GM19468 (cell line): ENCODE data around the gene DNAH6.
A peak's percentile ranks its signal among the peaks of the same experiment; 100 is the strongest.
"Not testable (repeated sequence)": the region's sequence is repeated elsewhere in the genome, so short reads cannot be mapped to it uniquely, and the experiment has no call there.

Source experiments
- ATAC-seq: cut with Tn5 transposase; IDR thresholded peaks from one replicate; pipeline ENCODE4 v1.9.1; 2021; ENCODE audit warnings: mild to moderate bottlenecking, moderate library complexity, moderate number of reproducible peaks; ENCODE audit not compliant: unreplicated experiment; ENCODE audit errors: extremely low read depth

The DNAH6 gene

DNA sequence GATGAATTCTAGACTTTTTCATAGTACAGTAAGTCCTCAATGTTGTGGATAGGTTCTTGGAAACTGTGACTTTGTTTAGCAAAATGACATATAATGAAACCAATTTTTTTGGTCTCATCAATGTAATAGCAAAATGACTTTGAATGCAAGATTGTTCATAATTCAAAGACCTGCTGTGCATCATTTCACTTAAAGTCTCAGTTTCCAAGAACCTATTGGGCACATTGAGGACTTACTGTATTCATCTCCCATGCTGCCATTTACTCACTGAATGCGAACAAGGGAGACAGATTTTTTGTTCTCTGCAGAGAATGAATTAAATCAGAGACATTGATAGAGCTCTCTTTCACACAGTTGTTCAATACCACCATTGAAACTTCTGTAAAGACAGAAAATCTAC is 211.0 kb downstream of the DNAH6 start:
- ATAC-seq: no peak

DNA sequence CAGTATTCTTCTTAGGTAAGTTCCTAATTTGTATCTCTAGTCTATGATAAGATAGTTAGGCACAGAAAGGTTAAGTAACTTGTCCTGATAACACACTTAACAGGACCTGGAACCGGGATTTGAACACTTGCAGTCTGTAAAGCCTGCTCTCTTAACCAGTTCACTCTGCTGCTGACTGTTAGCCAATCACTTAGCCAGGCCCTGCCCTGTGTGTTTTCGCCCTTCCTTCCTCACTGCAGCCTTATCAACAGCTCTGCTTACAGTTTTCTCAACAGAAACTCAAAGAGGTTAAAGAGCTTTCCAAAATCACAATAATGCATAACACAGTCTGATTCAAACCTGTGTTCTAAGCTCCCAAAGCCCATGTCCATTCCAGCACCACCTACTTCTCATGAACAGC is 212.9 kb downstream of the DNAH6 start:
- no peak for ATAC-seq

DNA sequence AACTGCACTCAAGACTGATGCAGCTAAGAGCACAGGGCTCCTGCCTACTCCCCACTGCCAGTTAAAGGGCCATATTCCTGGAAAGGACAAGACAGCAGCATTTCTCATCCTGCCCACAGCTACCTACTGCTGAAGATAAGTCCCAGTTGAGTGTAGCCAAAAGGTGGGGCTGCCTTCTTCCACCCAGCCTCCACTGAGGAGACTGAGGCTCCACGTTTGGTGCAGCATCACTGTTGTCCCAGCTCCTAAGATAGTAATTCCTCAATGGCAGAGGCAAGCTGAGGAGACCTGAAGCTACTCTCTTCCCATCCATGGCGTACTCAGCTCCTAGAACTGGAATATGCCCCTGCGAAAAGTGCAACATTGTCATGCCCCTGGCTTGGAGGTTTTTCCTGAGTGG is 214.9 kb downstream of the DNAH6 start:
- no peak for ATAC-seq

DNA sequence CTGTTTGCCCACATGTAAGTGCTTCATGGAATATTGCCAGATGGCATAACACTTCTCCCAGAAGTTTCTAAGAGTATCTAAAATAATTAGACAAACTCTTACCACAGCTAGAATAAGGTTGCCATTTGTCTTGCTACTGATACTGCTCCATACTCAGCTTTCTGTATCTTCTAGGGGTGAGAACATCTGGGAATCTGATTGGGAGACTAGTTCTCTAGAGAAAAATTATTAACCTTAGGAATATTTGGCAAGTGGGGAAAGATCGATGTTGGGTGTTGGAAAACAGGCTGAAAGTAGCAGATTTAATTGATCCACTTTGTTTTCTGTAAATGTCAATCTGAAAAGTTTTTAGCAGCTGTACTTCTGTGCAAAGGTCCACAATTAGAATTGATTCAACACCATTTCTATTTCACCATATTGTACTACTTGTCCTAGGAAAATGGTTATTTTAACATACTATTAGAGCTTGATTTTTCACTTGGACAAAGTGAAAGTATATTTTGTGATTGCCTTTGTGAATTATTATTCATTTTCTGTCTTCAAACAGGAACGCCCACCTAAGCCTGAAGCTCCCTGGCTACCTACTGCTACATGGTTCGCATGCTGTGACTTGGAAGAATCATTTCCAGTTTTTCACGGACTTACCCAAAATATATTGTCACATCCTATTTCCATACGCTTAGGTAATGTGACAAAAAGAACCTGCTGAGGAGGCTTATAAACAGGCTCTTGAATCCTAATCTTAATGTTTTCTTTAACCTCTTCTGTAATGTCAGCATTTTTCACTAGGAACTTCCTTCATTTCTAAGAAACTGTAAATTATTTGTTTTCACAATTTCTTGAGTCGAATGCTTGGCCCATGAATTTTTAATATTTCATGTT is 216.8 kb downstream of the DNAH6 start:
- no peak for ATAC-seq

DNA sequence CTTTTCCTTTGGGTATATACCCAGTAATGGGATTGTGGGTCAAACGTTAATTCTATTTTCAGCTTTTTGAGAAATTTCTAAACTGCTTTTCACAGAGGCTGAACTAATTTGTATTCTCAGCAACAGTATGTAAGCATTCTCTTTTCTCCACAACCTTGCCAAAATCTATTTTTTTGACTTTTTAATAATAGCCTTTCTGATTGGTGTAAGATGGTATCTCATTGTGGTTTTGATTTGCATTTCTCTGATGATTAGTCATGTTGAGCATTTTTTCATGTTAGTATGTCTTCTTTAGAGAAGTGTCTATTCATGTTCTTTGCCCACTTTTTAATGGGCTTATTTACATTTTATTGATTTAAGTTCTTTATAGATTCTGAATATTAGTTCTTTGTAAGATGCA is 219.1 kb downstream of the DNAH6 start:
- ATAC-seq: no peak

DNA sequence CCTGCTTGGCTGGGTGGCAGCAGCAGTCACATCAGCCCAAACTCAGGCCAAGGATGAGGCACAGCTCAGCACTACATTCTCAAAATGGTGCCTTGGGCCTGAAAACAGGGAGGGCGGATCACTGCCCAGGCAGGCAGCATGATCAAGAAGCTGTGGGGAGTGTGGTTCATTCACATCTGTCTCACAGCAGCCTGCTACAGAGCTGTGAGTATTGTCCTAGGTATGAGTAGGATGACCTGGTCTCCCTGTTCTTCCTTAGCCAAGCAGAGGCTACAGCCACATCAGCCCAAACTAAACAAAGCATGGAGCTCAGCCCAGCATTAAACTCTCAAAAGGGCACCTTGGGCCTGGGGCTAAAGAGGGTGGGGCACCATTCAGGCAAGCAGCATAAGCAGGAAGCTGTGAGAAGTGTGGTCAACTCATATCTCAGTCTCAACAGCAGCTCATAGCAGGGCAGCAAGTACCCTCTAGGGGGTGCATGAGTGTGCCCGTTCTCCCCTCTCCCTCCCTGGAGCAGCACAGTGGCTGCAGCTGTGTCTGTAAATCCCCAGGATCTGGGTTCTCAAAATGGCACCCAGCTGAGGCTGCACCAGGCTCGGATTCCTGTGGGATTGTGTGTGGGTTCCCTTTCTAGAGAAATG is 225.0 kb downstream of the DNAH6 start:
- peak; percentile 84 for ATAC-seq

DNA sequence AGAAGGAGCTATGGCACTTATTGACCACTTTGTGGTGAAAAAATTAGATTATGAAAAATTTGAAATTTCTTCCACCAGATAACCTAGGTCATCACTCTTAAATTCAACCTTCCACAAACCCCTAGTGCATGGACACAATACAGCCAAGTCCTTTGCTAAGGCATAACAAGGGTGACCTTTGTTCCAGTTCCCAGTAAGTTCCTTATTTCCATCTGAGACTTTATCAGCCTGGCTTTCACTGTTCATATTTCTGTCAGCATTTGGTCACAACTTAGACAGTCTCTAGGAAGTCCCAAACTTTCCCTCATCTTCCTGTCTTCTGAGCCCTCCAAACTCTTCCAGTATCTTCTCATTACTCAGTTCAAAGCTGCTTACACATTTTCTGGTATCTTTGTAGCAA is 232.0 kb downstream of the DNAH6 start:
- ATAC-seq: no peak

DNA sequence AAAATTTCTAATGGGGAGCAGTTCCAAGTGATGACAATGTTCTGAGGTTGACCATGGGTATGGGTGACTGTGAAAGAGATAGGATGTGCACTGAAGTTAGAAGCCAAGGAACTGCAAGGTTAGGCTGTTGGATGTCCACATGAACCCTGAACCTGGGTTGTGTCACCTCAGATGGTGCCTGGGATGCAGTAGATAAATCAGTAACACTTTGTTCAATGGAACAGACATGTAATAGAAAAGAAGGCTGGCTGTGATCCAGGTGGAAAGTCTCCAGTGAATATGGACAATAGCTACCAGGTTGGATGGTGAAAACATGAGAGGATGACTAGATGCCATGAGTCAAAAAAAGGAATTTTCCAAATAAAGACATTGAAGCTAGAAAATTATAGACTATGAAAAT is 233.1 kb downstream of the DNAH6 start:
- no peak for ATAC-seq

DNA sequence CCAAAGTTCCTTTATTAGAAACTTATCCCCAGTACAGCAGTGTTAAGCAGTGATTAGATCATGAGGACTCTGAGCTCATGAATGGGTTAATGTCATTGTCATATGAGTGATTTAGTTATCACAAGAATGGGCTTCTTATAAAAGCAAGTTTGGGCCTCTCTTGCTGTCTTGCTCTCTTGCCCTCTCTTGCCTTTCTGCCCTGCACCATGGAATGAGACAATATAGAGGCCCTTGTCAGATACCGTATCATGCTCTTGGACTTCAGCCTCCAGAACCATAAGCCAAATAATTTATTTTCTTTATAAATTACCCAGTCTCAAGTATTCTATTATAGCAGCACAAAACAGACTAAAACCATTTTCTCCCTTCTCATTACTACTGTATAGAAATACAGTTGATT is 238.8 kb downstream of the DNAH6 start:
- no peak for ATAC-seq

DNA sequence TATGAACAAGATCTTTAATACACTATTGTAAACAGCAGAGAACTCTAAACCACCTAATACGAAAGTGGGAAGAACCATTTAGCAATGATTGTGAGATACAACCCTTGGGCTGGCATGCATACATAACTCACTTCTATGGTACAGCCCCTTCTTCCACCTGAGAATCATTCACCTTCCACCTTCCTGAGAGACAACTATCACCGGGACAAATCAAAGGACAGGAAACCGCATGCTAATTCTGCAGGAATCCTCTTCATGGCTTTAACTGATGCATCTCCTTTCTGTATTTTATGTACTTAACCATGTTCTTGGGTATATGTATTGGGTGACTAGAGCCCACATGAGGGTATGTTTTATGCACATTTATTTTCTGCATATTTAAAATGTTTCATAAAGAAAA is 241.3 kb downstream of the DNAH6 start:
- ATAC-seq: no peak

DNA sequence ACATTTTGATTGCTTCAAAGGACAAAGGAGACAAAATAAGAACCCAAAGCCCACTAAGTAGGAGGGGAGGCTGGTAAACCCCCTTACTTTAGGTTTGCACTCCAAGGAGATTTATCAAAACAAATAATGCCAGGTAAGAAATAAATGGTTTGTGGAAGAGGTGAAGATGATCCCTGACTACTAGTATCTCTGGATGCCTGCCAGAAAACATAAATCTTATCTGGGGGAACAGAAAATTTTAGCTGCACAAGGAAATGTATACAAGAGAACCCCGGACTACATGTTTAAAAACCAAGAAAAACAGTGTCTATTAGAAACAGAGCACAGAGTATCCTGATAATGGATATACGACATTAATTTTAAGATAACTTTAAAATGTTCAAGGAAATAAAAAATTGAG is 250.5 kb downstream of the DNAH6 start:
- no peak for ATAC-seq

DNA sequence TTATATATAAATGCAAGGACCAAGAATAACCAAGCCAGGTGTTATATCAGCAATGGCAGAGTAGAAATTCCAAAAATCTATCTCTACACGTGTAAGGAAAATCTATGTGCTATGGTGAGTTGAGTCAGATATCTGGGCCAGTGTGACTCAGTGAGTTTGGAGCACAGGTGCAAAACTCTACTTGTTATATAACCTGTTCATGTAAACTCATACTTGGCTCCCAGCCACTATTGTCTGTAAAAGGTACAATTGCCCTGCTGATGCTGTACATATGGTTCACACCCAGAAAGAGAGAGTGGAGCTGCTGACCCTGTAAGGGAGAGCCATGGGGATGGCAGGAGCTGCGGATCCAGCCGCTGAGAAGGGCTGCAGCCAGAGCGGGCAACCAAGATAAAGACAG is 252.5 kb downstream of the DNAH6 start:
- ATAC-seq: no peak

DNA sequence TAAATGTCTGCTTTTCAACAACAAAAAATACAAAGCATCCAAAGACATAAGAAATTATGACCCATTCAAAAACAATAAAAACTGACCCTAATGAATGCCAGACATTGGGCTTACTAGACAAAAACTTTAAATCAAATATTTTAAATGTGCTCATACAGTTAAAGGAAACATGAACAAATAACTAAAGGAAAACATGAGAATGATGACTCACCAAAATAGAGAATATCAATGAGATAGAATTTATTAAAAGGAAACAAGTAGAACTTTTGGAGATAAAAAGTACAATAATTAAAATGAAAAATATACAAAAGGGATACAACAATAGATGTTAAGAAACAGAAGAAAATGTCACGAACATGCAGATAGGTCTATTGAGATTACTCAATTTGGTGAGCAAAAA is 254.0 kb downstream of the DNAH6 start:
- ATAC-seq: no peak

DNA sequence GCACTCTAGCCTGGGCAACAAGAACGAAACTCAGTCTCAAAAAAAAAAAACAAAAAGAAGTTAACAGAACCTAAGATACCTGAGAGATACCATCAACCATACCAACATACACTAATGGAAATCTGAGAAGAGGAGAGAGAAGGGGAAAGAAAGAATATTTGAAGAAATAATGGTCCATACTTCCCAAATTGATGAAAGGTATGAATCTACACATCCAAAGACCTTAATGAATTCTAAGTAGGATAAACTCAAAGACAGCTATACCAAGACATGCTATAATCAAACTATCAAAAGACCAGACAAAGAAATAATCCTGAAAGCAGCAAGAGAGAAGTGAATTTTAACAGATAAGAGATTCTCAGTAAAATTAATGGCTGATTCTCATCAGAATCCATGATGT is 255.0 kb downstream of the DNAH6 start:
- no peak for ATAC-seq

DNA sequence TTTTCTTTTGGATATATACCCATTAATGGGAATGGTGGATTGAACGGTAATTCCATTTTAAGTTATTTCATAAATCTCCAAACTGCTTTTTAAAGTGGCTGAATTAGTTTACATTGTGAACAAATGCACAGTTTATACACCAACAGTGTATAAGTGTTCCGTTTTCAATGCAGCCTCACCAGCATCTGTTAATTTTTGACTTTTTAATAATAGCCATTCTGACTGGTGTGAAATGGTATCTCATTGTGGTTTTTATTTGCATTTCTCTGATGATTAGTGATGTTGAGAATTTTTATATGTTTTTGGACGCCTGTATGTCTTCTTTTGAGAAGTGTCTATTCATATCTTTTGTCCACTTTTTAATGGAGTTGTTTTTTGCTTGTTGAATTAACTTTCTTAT is 257.3 kb downstream of the DNAH6 start:
- not testable (repeated sequence) for ATAC-seq

DNA sequence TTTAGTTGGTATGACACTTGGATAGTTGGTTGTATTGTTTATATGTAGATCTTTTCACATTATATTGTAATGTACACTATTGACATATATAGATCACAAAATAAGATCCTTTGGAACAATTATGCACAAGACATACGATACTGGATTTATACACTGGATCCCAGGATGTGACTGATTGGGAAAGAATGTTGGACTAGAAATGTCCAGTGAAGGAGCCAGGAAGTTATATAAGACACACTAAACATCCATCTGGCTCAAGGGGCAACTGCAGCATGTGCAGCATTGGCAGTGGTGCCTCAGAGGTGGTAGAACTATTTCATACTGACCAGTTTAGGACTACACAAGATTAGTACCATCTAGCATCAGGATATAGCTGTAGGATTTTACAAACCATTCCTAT is 259.7 kb downstream of the DNAH6 start:
- ATAC-seq: no peak

DNA sequence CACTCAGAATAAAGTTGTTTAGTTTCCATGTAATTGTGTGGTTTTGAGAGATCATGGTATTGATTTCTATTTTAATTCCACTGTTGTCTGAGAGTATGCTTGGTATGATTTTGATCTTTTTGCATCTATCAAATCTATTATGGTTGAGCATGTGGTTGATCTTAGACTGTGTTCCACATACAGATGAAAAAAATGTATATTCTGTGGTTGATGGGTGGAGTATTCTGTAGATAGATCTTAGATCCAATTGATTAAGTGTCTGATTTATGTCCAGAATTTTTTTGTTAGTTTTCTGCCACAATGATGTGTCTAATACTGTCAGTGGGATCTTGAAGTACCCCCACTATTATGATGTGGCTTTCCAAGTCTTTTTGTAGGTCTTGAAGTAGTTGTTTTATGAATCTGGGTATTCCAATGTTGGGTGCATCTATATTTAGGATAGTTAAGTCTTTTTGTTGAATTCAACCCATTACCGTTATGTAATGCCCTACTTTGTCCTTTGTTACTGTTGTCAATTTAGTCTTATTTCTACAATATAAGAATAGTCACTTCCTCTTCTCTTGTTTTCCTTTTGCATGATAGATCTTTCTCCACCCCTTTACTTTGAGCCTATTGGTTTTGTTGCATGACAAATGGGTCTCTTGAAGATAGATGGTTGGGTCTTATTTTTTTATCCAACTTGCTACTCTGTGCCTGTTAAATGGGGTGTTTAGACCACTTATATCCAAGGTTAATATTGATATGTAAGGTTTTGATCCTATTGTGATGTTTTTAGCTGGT is 262.8 kb downstream of the DNAH6 start:
- no peak for ATAC-seq

DNA sequence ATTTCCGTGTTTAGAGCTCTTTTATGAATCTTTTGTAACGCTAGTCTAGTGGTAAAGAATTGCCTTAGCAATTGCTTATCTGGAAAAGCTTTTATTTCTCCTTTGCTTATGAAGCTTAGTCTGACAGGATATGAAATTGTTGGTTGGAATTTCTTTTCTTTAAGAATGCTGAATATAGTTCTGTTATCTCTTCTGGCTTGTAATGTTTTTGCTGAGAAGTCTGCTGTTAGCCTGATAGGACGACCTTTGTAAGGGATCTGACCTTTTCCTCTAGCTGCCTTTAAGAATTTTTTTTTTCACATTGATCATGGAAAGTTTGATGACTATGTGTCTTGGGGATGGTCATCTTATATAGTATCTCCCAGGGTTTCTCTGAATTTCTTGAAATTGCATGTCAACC is 263.5 kb downstream of the DNAH6 start:
- no peak for ATAC-seq

DNA sequence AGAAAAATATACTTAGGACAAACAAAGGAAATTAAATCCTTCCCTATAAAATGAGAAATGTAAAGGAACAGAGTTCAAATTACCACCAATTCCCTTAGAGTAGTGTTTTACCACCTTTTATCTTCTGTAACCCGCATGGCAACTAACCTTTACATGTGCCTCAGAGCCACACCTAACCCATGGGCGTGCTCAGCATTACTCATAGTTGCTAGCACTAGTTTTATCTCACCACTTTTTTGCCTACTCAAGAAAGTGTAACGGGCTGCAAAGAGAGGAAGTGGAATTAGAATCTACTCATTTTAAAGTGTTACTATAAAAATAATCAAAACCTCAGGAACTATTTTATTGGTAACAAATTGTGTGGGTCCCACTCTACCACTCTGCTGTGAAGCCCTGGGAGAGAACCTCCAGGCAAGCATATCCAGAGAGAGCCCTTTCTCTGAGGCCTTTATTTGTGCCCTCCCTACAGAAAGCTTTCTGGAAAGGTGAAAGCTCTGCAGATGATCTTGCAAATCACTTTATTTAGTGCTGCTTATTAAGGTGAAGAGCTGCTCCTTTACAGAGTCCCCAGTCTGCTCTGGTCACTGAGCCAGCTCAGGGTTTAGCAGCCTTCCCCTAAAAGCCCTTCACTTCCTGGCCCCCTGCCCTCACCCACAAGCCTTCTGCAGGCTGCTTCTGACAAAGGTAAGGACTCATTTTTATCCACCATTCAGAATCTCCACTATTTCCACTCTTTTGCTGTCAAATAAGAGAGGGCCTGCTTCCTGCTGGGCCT is 265.8 kb downstream of the DNAH6 start:
- no peak for ATAC-seq

DNA sequence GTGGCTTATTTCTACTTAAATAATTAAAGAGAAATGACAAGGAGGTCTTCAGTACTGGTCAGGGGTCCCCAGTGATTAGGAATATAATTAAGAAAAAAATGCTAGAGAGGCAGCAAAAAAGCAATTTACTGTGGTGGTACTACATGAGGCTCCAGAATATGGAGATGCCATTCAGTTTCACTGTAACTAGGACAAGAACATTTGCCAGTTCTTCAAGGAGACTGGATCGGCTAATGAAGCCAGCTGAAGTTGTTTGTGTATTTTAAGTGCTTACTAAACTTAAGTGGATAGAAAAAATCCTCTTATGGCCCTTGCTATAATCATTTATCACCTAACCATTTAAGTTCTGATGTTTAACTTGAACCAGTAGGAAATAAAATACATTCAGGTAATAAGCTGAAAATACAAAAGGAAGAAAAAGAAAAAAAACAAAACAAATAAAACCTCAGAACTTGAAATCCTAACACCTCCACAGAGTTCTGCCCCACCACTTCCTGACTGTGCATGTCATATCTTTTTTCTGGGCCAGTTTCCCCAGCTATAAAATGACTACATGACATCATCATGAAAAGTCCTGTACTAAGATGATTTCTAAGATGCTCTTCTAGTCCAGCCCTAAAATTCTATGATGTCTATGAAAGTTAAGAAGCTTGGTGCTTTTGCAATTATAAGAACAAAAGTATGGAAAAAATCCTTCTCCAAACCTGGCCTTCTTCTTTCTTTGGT is 266.6 kb downstream of the DNAH6 start:
- no peak for ATAC-seq
